Measurements from ENCODE around the gene MIF4GD.
A peak's percentile ranks its signal among the peaks of the same experiment; 100 is the strongest.

The MIF4GD gene

GRCh38 chr17:75288770-75289114 lies 17.7 kb upstream of the MIF4GD start:
- DNase-seq (ENCODE audit: low read depth): peak; percentile 51

GRCh38 chr17:75288359-75288758 lies 17.3 kb upstream of the MIF4GD start:
- no peak for DNase-seq (ENCODE audit: low read depth)

- no peak for DNase-seq (ENCODE audit: low read depth)
Observed at GRCh38 chr17:75287221-75287620, 16.2 kb upstream of the MIF4GD start.

- no peak for DNase-seq (ENCODE audit: low read depth)
Observed at GRCh38 chr17:75285123-75285522, 14.1 kb upstream of the MIF4GD start.

- DNase-seq (ENCODE audit: low read depth): peak; percentile 24
Observed at GRCh38 chr17:75280189-75280588, 9.2 kb upstream of the MIF4GD start.

GRCh38 chr17:75277664-75278071 lies 6.6 kb upstream of the MIF4GD start:
- DNase-seq (ENCODE audit: low read depth): peak; percentile 21

- peak; percentile 91 for DNase-seq (ENCODE audit: low read depth)
Observed at GRCh38 chr17:75273977-75274708, 3.1 kb upstream of the MIF4GD start.

GRCh38 chr17:75272848-75273184 lies 1.8 kb upstream of the MIF4GD start:
- no peak for DNase-seq (ENCODE audit: low read depth)

GRCh38 chr17:75271955-75272847 lies 1.2 kb upstream of the MIF4GD start:
- peak; percentile 42 for DNase-seq (ENCODE audit: low read depth)

- peak; percentile 86 for DNase-seq (ENCODE audit: low read depth)
Observed at GRCh38 chr17:75271233-75271954, 363 bp upstream of the MIF4GD start.

- peak; percentile 83 for DNase-seq (ENCODE audit: low read depth)
Observed at GRCh38 chr17:75270218-75270965, 639 bp downstream of the MIF4GD start.

- no peak for DNase-seq (ENCODE audit: low read depth)
Observed at GRCh38 chr17:75269844-75270217, 1.2 kb downstream of the MIF4GD start.

- DNase-seq (ENCODE audit: low read depth): peak; percentile 45
Observed at GRCh38 chr17:75267411-75268232, 3.4 kb downstream of the MIF4GD start.

- DNase-seq (ENCODE audit: low read depth): no peak
Observed at GRCh38 chr17:75267153-75267410, 3.9 kb downstream of the MIF4GD start.

GRCh38 chr17:75266316-75267152 lies 4.5 kb downstream of the MIF4GD start:
- no peak for DNase-seq (ENCODE audit: low read depth)

GRCh38 chr17:75265614-75266315 lies 5.3 kb downstream of the MIF4GD start:
- no peak for DNase-seq (ENCODE audit: low read depth)

GRCh38 chr17:75263055-75263454 lies 8.0 kb downstream of the MIF4GD start:
- DNase-seq (ENCODE audit: low read depth): no peak

GRCh38 chr17:75262112-75262606 lies 8.9 kb downstream of the MIF4GD start:
- peak; percentile 66 for DNase-seq (ENCODE audit: low read depth)

- DNase-seq (ENCODE audit: low read depth): peak; percentile 98
Observed at GRCh38 chr17:75261336-75262111, 9.5 kb downstream of the MIF4GD start, which contains the start of the genes GGA3 and MRPS7. Gene GGA3 (minus strand): TSS chr17:75261606. CDS start chr17:75261587, 19 bp downstream. Gene MRPS7 (plus strand): TSS chr17:75261879. CDS start chr17:75261901, 22 bp downstream.

Data from ELR (cell line).